GM12891 (cell line): ENCODE results near the gene TROAP.
A peak's percentile ranks its signal among the peaks of the same experiment; 100 is the strongest.

ENCODE experiments used
- DNase-seq: peaks from one replicate; pipeline ENCODE4 v3.0.0; 2011; ENCODE audit warnings: low spot score; ENCODE audit not compliant: insufficient read length
- FAIRE-seq: peaks from 2 replicates; lab custom pipeline; 2011; peaks lifted over from hg19 to GRCh38; lab: Jason Lieb, UNC
- PAX5 ChIP-seq: IDR thresholded peaks from 2 replicates; pipeline ENCODE4 v1.6.1; 2011; ENCODE audit warnings: low read length, moderate library complexity, mild to moderate bottlenecking; ENCODE audit not compliant: insufficient read depth, severe bottlenecking
- POLR2A ChIP-seq: IDR thresholded peaks from 2 replicates; pipeline ENCODE4 v1.6.1; 2011; ENCODE audit warnings: low read depth, low read length, control low read depth
- POLR2AphosphoS5 ChIP-seq: IDR thresholded peaks from 2 replicates; pipeline ENCODE4 v1.6.1; 2011; ENCODE audit warnings: low read depth, low read length, control low read depth
- POU2F2 ChIP-seq: IDR thresholded peaks from 2 replicates; pipeline ENCODE4 v1.6.1; 2011; ENCODE audit warnings: low read depth, mild to moderate bottlenecking, control low read depth, low read length, moderate library complexity
- SPI1 ChIP-seq: IDR thresholded peaks from 2 replicates; pipeline ENCODE4 v1.6.1; 2011; ENCODE audit warnings: low read depth, low read length, control low read depth
- TAF1 ChIP-seq: IDR thresholded peaks from 2 replicates; pipeline ENCODE4 v1.6.1; 2011; ENCODE audit warnings: low read depth, low read length, control low read depth

Gene TROAP

DNA sequence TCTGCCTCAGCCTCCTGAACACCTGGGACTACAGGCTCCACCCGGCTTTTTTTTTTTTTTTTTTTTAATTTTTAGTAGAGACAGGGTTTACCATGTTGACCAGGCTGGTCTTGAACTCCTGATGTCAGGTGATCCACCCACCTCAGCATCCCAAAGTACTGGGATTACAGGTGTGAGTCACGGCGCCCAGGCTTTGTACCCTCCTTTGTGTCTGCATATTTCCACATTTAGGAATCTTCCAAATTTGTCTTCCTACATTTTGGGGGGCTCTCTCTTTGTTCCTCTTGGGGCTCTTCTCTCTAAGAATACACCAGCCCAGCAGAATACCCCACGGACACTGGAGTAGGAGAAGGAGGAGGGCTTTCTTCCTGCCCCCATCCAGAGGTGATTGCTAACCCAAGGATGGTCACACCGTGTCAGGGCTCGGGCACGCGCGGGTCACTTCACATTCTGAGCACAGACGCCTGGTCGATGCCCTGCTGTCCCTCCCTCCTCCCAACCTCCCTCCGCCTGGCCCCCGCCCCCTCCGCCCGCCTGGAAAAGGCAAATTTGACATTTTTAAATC, 21.5 kb downstream of the TROAP start:
- FAIRE-seq, result no peak
- no peak for TF ChIP-seq SPI1
- no peak for TF ChIP-seq POLR2AphosphoS5
- TF ChIP-seq POU2F2, result no peak
- TF ChIP-seq TAF1, result no peak
- TF ChIP-seq PAX5, result no peak
- TF ChIP-seq POLR2A, result no peak
- no peak for DNase-seq

GRCh38 chr12:49345051-49345824, 22.2 kb downstream of the TROAP start:
- no peak for TF ChIP-seq SPI1
- TF ChIP-seq TAF1, result no peak
- no peak for TF ChIP-seq POLR2A
- TF ChIP-seq PAX5, result peak; percentile 92
- DNase-seq (peak; percentile 64), FAIRE-seq (peak; percentile 55)

GRCh38 chr12:49345825-49346658, 23.0 kb downstream of the TROAP start:
- no peak for FAIRE-seq
- no peak for DNase-seq
- TF ChIP-seq POLR2AphosphoS5 (no peak), POLR2A (no peak), SPI1 (no peak), POU2F2 (no peak), TAF1 (no peak), PAX5 (no peak)

DNA sequence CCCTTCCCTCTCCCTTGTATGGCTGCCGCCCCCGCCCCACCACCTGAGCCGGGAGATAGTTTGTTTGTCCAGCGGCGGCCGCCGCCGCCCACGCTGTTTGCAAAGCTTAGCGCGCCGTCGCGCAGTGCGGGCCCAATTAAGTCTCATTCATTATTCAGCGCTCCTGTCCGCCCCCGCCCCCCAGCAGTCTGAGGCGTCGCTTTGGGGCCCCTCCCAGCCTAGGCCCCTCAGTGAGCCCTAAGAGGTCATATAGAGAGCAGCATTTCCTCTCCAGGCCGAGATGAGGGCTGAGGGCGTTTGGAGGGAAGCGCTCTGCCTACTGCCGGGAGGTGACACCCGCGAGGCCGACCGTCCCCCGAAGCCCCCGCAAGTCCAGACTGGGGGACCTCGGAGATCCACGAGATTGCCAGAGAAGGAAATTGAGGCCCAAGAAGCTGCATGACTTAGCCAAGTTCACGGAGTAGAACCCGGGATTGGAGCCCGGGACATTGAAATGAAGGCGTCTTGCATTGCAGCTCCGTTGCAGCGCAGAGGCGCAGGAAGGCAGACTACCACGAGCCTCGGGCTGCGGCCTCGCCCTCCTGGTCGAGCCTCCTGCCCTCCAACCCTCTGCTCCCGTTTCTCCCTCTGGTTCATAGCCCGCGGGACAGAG, 23.7 kb downstream of the TROAP start, which contains the start of gene DNAJC22:
TSS of gene DNAJC22 (plus strand) at position 230 of the 652 bp plus-strand sequence. CDS start 1,985 bp downstream, outside the sequence.
- TF ChIP-seq POLR2AphosphoS5 (no peak), TAF1 (no peak), POU2F2 (no peak), POLR2A (no peak), SPI1 (no peak), PAX5 (no peak)
- FAIRE-seq (peak; percentile 66), DNase-seq (no peak)

- no peak for TF ChIP-seq POU2F2
- no peak for TF ChIP-seq PAX5
- TF ChIP-seq POLR2A, result no peak
- no peak for TF ChIP-seq TAF1
- no peak for TF ChIP-seq SPI1
- DNase-seq (peak; percentile 91), FAIRE-seq (peak; percentile 82)
These were observed 24.5 kb downstream of the TROAP start for GRCh38 chr12:49347311-49348193.

GRCh38 chr12:49348781-49349180, 25.7 kb downstream of the TROAP start:
- DNase-seq (no peak), FAIRE-seq (no peak)
- TF ChIP-seq POU2F2, result no peak
- TF ChIP-seq SPI1, result no peak
- TF ChIP-seq PAX5, result no peak
- TF ChIP-seq TAF1, result no peak
- TF ChIP-seq POLR2A, result no peak

DNA sequence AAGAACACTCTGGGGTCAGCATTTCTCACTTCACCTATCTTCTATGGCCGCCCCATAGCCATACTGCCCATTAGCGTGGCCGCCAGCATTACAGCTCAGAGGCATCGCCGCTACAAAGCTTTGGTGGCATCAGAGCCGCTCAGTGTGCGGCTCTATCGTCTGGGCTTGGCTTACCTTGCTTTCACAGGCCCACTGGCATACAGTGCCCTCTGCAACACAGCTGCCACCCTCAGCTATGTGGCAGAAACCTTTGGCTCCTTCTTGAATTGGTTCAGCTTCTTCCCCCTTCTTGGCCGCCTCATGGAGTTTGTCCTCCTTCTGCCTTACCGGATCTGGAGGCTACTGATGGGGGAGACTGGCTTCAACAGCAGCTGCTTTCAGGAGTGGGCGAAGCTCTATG, 26.2 kb downstream of the TROAP start:
- no peak for TF ChIP-seq POLR2A
- FAIRE-seq (no peak), DNase-seq (no peak)

DNA sequence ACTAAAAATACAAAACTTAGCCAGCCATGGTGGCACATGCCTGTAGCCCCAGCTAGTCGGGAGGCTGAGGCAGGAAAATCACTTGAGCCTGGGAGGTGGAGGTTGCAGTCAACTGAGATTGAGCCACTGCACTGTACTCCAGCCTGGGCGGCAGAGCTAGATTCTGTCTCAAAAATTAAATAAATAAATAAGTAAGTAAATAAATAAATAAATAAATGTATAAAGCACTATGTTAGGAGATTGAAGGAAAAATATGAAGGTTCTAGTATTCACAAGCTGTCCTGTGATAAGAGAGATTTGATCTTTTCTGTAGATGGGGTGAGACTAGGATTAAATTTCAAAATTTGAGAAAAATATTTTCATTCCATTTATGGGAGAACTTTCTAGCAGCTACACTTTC, 29.3 kb downstream of the TROAP start:
- FAIRE-seq, result no peak
- no peak for DNase-seq
- TF ChIP-seq POLR2AphosphoS5, result no peak
- TF ChIP-seq SPI1, result no peak
- TF ChIP-seq TAF1, result no peak
- no peak for TF ChIP-seq PAX5
- no peak for TF ChIP-seq POU2F2
- TF ChIP-seq POLR2A, result no peak

- no peak for FAIRE-seq
- no peak for DNase-seq
- TF ChIP-seq TAF1, result no peak
- TF ChIP-seq PAX5, result no peak
- TF ChIP-seq POU2F2, result no peak
- TF ChIP-seq SPI1, result no peak
- TF ChIP-seq POLR2AphosphoS5, result no peak
- TF ChIP-seq POLR2A, result no peak
These were observed 32.9 kb downstream of the TROAP start for GRCh38 chr12:49355913-49356312.
